ENCODE results near the gene CDK10.
"Not testable (repeated sequence)": the region's sequence is repeated elsewhere in the genome, so short reads cannot be mapped to it uniquely, and the experiment has no call there.

The CDK10 gene

DNA sequence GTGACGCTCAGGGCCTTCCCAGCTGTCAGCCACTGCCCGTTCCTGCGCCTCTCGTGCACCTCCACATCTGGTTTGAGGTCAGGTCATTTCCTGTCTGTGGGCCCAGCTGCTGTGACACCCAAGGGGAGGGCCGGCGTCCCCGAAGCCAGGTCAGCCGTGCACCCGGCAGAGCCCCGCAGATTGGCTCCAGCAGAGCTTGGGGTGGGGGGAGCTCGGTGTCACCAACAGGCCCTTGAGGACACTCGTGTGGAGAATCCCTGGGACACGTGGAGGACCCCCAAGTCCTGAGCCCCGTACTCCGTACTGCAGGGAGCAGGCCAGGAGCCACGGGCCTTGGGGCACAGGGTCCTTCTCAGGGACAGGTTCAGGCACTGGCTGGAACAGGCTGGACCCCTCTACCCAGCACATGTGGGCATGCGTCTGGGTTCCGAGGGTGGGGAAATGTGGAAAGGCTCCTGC is 10.2 kb downstream of the CDK10 start:
- no peak for DNase-seq

DNA sequence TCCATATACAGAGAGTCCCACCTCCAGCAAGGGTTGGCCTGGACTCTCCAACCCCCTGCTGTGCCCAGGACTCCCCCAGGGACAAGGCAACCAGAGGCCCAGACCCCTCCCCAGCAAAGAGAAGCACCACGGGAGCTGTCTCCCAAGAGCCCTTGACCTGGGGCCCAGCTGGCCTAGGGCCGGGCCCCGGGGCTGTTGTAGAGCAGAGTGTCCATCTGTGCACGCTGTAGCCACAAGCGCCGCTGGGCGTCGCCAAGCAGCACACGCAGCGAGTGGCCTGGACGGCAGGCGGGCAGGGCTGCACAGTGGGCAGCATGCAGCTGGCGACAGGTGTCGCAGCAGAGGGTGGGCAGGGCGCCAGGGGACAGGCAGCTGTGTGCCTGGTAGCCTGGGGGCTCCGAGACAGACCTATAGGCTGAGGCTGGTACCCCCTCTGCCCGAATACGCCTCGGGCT is 10.7 kb downstream of the CDK10 start:
- no peak for DNase-seq

DNA sequence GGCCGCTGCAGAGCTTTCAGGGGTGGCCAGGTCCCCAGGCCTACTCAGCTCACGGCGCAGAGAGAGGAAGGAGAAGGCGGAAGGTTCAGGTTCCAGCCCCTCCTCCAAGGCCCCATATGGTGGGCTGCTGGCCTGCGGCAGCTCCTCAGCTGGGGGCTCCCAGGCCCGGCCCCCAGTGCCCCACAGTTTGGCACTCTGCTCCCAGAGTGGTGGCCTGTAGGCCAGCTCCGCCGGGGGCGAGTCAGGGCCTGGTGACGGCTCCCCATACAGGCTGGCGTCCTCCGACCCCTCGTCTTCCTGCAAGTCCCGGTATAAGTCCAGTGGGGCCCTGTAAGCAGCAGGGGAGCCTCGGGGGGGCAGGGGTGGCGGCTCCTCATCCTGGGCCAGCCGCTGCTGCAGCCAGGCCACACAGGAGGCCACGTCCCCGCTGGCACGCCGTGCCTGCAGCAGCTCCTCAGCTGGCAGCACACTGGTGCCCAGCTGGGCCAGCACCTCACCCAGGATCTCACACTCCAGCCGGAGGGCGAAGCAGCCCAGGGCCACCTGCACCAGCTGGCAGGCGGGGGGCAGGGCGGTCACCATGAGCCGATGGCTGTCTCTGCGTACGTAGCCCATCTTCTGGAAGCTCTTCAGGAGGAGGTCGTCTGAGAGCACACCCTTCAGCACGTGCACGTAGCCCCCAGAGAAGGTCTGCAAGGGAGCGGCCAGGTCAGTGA is 11.3 kb downstream of the CDK10 start:
- no peak for DNase-seq

DNA sequence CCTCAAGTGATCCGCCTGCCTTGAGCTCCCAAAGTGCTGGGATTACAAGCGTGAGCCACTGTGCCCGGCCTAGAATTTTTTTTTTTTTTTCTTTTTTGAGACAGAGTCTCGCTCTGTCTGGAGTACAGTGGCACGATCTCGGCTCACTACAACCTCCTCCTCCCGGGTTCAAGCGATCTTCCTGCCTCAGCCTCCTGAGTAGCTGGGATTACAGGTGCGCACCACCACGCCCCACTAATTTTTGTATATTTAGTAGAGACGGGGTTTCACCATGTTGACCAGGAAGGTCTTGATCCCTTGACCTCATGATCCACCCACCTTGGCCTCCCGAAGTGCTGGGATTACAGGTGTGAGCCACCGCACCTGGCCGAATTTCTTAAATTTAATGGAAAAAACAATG is 12.2 kb downstream of the CDK10 start:
- not testable (repeated sequence) for DNase-seq

DNA sequence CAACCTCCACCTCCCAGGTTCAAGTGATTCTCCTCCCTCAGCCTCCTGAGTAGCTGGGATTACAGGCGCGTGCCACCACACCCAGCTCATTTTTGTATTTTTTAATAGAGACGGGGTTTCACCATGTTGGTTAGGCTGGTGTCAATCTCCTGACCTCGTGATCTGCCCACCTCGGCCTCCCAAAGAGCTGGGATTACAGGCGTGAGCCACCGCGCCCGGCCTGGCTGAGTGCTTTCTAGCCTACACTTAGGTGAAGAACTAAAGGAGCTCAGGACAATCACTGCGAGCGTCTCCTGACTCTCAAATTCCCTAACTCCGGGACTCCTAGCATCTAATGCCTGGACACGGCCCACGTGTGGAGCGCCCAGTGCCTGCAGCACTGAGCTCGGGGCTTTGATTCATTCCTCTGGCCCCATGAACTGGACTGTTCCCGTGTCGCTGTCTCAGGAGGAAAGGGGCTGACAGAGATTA is 13.2 kb downstream of the CDK10 start:
- not testable (repeated sequence) for DNase-seq

DNA sequence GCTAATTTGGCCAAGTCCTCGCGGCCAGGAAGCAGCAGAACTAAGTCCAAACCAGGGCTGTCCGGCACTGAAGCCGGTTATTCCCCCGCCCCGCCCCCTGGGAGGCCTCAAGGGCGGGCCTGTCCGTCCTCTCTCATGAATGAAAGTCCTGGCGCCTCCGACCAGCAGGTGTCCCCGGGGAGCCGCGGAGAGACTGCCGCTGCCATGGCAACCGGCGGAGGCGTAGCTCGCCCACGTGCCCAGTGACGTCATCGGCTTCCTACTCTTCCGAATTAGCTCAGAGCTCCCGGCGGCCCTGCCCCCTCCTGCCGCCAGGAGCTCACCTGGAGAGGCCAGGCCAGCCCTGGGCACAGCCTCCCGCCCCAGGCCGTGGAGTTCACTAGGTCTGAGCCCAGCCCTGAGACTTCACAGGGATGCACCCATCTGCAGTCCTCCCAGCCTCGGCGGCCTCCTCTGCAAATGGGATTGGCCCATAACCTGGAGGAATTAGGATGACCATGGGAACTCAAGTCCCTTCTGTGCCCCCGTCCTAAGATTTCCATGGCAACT is 13.7 kb downstream of the CDK10 start:
- DNase-seq: peak; percentile 99

DNA sequence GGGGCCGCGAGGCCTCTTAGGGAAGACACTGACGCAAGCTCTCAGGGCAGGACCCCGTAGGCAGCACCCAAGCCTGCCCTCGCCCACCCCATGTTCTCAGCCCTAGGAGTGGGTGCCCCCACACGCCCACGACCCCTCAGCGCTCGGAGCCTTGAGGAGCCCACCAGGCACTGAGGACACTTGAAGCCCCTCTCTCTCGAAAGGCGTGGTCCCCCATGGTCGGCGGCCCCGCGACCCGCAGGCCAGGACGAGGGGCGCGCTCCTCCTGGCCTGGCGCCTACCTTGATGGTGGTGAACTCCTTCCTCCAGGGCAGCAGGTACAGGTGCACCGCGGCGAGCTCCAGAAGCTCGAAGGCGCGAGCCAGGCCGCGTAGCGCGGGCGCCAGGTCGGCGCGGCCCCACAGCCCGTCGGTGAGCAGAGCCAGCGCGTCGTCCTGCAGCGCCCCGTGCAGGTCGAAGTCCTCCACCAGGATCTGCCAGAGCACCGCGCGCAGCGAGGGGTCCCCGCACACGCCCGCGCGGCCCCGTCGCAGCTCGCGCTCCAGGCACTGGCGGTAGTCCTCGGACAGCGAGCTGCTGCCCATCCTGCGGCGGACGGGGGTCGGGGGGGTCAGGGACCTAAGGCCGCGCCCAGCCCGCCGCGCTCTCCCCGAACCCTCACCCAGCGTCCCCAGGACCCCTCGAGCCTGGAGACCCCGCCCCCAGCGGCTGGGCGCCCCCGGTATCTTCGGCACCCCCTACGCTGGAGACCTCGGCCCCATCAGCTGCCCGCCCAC is 14.3 kb downstream of the CDK10 start:
- DNase-seq: peak; percentile 81

DNA sequence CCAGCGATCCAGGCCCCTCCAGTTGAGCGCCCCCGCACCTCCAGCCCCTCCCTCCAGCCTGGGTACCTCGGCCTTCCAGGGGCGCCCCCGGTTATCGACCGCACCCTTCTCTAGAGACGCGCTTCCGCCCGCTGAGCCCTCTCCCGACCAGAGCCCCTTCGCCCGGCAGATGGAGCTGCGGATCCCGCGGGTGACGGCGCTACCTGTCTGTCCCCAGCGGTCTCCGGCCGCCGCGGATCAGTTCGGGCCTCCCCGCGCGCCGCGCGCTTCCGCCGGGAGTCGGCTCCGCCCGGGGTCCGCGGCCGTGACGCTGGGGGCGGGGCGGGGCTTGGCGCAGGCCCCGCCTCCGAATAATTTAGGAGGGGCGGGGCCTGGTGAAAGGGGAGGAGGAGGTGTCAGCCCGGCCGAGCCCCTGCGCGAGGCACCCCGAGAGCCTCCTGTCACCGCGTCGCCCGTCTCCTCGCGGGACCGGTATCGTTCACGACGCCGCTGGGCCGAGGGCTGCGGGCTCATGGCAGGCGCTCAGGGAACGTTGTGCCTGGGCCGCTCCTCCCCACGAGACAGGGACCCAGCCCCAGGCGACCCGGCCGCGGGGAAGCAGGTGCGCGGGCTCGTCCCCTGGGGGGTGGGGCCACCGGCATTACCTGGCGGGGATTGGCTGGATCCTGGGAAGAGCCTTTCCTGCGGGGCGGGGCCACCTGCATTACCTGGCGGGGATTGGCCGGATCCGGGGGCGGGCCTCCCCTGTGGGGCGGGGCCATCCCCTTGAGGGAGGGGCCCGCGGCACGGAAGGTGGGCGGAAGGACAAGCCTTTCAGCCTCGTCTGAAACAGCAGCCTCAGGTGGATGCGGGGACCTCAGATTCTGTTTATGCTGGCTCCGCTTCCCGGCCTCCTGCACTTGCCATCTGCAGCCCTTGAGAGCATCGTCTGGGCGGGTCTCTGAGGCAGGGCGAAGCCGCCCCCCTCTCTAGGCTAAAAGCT is 15.2 kb downstream of the CDK10 start, which contains the start of gene SPATA2L:
Gene SPATA2L (minus strand): TSS at position 281 of the 982 bp plus-strand sequence. CDS start 473 bp downstream, outside the sequence.
- DNase-seq: peak; percentile 95

DNA sequence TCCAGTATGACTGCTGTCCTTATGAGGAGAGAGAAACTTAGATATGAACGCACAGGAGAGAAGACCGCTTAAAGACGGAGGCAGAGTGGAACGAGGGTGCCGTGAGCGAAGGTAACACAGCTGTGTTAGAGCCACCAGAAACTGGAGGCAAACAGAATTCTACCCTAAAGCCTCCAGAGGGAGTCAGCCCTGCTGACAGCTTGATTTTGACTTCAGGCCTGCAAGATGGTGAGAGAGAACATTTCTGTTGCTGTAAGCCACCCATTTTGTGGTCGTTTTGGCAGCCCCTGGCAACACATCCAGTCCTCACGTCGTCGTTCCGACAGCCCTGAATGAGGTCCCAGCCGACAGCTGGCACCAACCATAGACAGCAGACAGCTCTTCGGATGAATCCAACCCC is 17.8 kb downstream of the CDK10 start:
- no peak for DNase-seq

DNA sequence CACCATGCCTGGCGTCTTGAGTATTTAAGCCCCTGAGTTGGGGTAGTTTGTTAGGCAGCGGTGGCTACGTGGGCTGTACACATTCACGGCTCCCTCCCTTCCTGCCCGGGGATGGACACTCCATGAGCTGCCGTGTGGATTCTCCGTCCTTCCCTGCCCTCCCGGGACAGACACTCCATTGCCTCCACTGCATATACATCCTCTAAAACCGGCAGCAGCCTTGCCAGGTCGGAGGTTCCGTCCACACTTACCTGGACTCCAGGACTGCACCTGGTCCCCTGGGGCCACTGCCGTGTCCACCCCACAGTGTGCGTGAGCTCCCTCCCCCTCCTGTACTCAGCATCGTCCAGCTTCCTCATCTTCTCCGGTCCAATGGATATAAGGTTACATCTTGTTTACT is 18.5 kb downstream of the CDK10 start:
- no peak for DNase-seq

DNA sequence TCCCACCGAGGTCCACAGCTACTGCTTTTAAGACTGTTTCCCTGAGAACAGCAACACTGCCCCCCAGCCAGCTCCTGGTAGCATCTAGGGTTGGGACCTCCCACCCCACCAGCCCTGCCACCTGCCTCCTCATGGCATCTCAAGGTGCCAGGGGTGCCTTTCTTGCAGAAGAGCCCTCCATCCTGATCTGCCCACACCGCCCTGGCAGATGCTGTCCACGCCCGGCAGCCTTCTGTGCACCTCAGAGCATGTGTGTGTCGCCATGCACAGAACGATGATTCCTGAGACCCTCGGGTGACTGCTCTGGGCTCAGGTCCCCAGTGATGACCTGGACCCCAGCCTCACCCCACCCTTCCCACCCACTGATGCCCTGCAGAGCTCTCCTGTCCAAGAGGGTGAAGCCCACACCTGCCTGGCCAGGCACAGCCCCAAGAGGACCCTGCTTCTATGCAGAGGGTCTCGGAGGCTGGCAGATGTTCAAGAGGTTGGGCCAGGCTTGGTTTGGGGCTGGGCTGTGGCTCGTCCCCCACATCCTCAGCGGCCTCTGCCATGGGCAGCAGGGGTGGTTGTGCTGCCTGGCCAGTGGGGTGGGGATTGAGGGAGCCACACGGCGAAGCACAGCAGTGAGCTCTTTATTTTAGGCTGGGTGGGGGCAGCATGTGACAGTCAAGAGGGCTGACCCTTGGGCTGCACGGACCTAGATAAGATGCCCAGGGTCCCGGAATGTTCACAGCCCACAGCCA is 20.2 kb downstream of the CDK10 start:
- no peak for DNase-seq

DNA sequence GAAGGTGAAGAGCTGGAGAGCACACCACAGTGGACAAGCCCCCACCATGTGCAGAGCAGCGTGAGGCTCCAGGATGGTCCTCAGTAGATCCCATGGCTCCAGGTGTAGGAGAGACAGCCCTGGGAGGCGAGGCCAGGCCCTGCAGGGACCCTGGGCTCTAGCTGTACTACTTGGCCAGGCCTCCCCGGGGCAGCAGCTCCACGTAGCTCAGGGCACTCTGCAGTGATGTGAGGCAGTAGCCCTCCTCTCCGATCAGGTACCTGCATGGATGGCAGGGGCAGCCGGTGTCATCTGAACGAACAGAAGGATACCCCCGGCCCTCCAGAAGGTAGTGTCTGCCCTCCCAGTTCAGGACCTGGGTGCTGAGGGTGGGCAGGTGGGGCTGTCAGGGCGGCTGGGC is 21.2 kb downstream of the CDK10 start:
- no peak for DNase-seq

DNA sequence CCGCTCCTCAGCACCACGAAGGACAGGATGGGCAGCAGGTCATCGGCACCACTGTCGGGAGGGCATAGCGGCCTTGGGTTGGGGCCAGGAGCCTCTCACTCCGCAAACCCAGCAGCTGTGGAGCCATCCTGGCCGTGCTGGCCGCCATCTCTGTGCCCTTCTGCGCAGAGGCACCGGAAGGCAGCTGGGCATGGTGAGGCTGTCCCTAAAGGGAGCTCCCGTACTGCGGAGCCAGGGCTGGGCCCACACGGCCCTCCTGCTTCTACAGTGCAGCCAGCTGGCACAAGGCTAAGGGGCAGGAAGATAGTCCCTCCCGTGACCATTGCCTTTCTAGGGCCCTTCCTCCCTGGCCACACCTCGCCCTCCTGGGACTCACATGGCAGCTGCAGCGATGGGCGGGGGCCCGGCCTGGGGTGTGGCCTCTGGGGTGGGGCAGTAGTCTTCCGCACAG is 22.0 kb downstream of the CDK10 start:
- no peak for DNase-seq

DNA sequence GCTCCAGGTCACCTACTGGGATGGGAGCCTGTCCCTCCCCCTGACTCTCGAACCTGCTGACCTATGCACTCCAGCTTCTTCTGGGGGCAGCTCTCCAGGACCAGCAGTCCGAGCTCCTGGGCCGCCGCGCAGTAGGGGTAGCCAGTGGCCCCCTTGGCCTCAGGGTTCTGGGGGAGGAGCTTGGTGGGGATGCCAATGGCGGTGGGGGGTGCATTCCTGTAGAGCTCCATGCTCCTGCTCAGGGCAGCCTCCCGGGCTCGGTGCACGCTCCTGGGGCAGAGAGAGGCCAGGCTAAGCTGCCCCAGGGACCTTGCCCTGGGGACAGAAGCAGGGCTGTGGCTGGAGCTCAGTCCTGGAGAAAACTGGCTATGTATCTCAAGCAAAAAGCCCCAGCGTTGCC is 22.7 kb downstream of the CDK10 start:
- no peak for DNase-seq

DNA sequence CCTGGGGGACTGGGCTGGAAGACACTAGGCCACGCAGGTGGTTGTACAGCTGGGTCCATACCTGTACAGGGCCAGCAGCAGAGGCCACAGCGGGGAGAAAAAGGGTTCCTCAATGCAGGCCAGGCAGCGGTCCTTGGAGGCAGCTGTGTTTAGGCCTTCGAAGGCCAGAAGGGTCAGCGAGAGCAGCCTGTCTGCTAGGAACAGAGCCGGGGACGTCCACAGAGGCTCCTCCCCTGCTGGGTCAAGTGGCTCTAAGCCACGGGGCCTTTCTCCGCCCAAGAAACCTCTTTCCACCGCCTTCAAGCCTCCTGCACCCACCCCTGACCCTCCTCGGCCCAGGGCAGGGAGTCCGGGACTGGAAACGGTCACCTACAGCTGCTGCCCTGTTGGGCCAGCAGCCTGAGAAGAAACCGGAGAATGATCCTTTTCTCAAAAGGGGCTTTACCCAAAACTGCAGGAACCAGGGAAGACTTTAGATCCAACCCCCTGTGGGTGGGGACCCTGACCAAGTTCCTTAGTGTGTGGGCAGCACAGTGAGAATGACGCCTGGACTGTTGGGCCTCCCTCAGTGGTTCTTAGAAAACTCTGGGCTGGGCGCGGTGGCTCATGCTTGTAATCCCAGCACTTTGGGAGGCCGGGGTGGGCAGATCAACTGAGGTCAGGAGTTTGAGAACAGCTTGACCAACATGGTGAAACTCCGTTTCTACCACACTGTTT is 23.4 kb downstream of the CDK10 start:
- no peak for DNase-seq

DNA sequence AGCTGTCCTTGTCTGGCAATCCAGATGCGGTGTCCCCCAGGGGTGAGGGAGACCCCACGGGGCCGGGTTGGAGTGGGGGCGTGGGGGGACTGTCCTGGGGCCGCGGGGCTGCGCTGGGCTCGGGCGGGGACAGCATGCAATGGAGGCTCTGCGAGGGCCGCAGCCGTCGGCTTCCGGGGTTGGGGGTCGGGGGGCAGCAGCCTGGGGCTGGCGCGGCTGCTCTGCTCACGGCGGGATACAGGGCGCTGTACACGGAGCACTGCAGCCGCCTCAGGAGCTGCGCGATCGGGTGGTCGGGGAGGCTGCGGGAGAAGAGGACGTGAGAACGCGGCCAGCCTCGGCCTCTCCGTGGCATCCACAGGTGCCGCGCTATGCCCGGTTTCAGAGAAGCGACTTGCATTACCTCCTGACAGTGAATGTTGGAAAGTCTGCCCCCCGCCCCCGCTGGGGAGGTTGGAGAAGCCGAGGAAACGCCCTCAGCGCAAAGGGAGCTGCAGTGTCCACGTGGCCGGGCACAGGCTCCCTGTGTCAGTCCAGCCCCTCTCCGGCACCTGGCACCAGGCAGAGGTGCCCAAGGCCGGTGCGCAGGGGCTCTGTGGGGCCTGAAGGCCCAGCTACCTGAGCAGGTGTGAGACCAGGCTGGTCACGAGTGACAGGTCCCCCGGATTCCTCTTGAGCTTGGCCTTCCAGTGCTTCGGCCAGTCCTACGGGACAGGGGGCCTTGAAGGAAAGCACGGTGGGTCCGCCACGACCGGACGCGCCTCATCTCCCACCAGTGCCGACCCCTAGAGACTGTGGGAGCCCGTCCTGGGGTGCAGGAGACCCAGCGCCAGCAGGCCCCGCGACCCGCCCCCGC is 24.4 kb downstream of the CDK10 start:
- no peak for DNase-seq

DNA sequence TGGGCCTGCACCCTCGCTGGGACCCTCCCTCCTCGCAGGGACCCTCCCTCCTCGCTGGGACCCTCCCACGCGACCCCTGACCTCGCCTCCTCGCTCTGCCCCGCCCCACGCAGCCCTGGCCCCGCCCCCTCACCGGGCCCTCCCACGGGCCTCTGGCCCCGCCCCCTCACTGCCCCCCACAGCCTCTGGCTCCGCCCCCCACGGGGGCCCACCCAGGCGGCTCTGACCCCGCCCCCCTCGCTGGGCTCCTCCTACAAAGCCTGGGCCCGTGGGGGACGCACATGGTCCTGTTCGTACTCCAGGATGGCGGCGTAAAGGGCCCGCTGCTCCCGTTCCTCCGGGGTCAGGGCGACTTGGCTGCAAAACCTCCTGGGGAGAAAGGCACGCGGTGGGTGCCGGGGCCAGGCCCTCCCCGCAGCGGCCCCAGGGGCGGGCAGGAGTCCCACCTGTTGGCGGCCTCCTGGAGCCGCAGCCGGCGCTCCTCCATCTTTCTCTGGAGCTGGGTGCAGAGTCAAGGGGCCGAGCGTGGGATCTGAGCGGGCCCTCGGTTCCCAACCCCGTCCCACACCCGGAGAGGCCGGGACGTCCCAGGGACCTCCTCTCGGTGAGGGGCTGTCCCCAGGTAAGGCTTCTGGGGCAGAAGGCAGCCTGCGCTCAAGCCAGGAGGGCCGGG is 25.2 kb downstream of the CDK10 start:
- DNase-seq: peak; percentile 80

DNA sequence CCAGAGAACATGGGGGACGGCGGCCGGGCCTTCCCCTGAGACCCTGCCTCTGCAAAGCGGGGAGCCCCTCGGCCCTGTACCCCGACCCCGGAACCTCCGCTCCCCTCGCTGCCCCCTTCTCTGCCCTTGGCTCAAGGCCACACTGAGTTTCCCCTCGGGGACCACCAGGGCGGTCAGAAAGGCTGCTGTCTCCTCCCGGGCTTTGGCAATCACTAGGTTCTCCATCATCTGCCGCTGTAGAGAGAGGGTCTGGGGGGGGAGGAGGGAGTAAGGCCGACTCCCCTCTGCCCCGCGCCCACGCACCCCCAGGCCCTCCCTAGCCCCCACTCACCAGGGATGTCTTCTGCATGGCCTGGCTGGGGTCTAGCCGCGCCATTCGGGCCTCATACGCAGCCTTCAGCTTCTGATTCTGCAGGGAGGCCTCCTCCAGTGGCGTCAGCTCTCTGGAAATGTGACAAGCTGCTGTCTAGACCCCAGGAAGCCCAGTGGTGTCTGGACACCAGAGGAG is 25.8 kb downstream of the CDK10 start:
- DNase-seq: no peak

DNA sequence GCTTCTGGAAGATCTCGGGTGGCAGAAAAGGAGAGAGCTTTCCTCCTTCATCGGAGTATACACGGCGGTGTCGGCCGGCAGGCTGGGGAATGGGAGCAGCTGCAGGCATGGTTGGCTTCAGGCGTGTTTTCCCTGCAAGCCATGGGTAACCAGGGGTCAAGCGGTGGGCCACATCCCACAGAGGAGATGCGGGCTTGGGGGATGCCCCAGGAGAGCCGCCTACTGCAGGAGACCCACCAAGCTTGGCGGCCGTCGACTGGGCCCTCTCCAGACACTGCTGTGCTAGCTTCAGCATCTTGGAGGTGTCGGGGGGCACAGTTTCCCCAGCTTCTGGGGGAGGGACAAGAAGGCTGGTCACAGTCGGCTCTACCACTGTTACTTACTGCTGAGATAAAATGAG is 30.0 kb downstream of the CDK10 start:
- DNase-seq: no peak

Measured in eye (tissue), 1 donor.